Body of pancreas (tissue), 4 donors: Measurements from ENCODE around the gene ZNF772. TPM values are rescaled to one million over a fixed set of nuclear protein-coding genes. Genes with fewer than 3 reads are reported as not detected.
"Not testable (repeated sequence)": the region's sequence is repeated elsewhere in the genome, so short reads cannot be mapped to it uniquely, and the experiment has no call there.

ENCODE experiments used
- ATAC-seq: fragments of 150-250 bp; one replicate; pipeline ENCODE4 v1.9.1; 2016
- DNase-seq, 4 donors: peaks; one replicate each; pipeline ENCODE4 v3.0.0-alpha.2; 2019
- H3K27ac ChIP-seq, 4 donors: fragments of 200-600 bp; sonication (generic); 1 replicate in 3 of 4; 2 replicates in 1 of 4; pipeline versions ENCODE4 v1.5.1 to v1.6.1; 2016 to 2019; ENCODE audit warnings: mild to moderate bottlenecking in 1 of 4, mixed read lengths in 1 of 4, moderate library complexity in 1 of 4
- H3K27me3 ChIP-seq, 2 donors: fragments of 200-600 bp; sonication (generic); one replicate each; pipeline ENCODE4 v1.6.0; 2016; ENCODE audit warnings: mild to moderate bottlenecking in 1 of 2
- H3K36me3 ChIP-seq, 2 donors: fragments of 200-600 bp; sonication (generic); replicated peaks in 1 of 2; 2 replicates each; pipeline ENCODE4 v1.5.1; 2016; ENCODE audit warnings: low read depth in 2 of 2; ENCODE audit not compliant: insufficient read depth in 1 of 2
- H3K4me1 ChIP-seq: fragments of 200-600 bp; sonication (generic); one replicate; pipeline ENCODE4 v1.6.0; 2016
- H3K4me3 ChIP-seq, 2 donors: fragments of 200-600 bp; sonication (generic); 1 replicate in 1 of 2; 2 replicates in 1 of 2; pipeline ENCODE4 v1.5.1; 2016 to 2019
- H3K9me3 ChIP-seq, 3 donors: fragments of 200-600 bp; sonication (generic); 1 replicate in 2 of 3; 2 replicates in 1 of 3; pipeline ENCODE4 v1.5.1; 2016
- POLR2A ChIP-seq, 3 donors: fragments of 450-650 bp; IDR thresholded peaks; one replicate each; pipeline ENCODE4 v1.6.1; 2016; ENCODE audit warnings: antibody characterized with exemption in 3 of 3, mild to moderate bottlenecking in 2 of 3
- WGBS, 2 donors: methylation state at CpG; one replicate each; pipeline ENCODE4 v1.1.5; 2017; 5-methylcytosine and 5-hydroxymethylcytosine counted together
- intact Hi-C: fragments of 100-400 bp; cut with DNase I; formaldehyde crosslinking; loops from one replicate; pipeline ENCODE4 v1.15.1; 2023
- total RNA-seq, 2 donors: library from RNA; depleted of rRNA; stranded (reverse); fragments of >200 nt; gene quantifications; one replicate each; pipeline ENCODE4 v1.1.0, GENCODE V29; 2016
- TF ChIP-seq, protein P1 (sequence below), 7 experiments: fragments of 450-650 bp in 4 of 7; fragments of 200-600 bp in 3 of 7; sonication (generic) in 3 of 7; IDR thresholded peaks; one replicate each; pipeline ENCODE4 v1.5.1; 2016 to 2019; ENCODE audit warnings: antibody characterized with exemption in 7 of 7

The ZNF772 gene
- total RNA-seq: 1 to 10 TPM; 2.9 to 7.9 TPM

- DNase-seq (peak; percentile 84 to 95 (median 90)), ATAC-seq (peak; percentile 98)
- Histone ChIP-seq H3K4me1 (peaks cover 12% of the 10 kb centered on the region), H3K36me3 (peaks cover 12 to 15% of the 10 kb centered on the region in 2 donors), H3K27ac (peak within 1 kb of the TSS in 3 of 4 donors; percentile 39 to 73 (median 43)), H3K27me3 (no peaks in the 10 kb centered on the region), H3K4me3 (peak within 1 kb of the TSS; percentile 27 to 51), H3K9me3 (peaks cover 0 to 53% (median 4%) of the 10 kb centered on the region in 3 donors)
- TF ChIP-seq POLR2A (IDR thresholded peaks at IDR 0.05): peak in 1 of 3 donors; percentile 8
- TF ChIP-seq, protein P1, sequence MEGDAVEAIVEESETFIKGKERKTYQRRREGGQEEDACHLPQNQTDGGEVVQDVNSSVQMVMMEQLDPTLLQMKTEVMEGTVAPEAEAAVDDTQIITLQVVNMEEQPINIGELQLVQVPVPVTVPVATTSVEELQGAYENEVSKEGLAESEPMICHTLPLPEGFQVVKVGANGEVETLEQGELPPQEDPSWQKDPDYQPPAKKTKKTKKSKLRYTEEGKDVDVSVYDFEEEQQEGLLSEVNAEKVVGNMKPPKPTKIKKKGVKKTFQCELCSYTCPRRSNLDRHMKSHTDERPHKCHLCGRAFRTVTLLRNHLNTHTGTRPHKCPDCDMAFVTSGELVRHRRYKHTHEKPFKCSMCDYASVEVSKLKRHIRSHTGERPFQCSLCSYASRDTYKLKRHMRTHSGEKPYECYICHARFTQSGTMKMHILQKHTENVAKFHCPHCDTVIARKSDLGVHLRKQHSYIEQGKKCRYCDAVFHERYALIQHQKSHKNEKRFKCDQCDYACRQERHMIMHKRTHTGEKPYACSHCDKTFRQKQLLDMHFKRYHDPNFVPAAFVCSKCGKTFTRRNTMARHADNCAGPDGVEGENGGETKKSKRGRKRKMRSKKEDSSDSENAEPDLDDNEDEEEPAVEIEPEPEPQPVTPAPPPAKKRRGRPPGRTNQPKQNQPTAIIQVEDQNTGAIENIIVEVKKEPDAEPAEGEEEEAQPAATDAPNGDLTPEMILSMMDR (IDR thresholded peaks at IDR 0.05): peak in 5 of 7 experiments; percentile 32 to 67 (median 48)
- intact Hi-C loops: no loop called here
- 8 to 12% methylated on average over 16 to 38 of the region's 38 CpGs for WGBS, 2 donors
Measured at GRCh38 chr19:57477191-57478008, at the start of gene ZNF772. Gene ZNF772 (minus strand): TSS chr19:57477566. CDS start chr19:57477309, 257 bp downstream.

GRCh38 chr19:57518021-57518420 is 40.7 kb upstream of the ZNF772 start:
- ATAC-seq, H3K27ac ChIP-seq, H3K27me3 ChIP-seq, intact Hi-C loops, H3K4me3 ChIP-seq, H3K36me3 ChIP-seq, DNase-seq, H3K4me1 ChIP-seq: not testable (repeated sequence)
- H3K9me3 ChIP-seq: peaks cover 0 to 12% (median 0%) of the 10 kb centered on the region in 3 donors
- 72 to 77% methylated on average over 4 of the region's 4 CpGs for WGBS, 2 donors

- intact Hi-C loops: no loop called here
- Histone ChIP-seq H3K4me3 (no peak overlapping the region), H3K36me3 (no peaks in the 10 kb centered on the region), H3K4me1 (no peaks in the 10 kb centered on the region), H3K9me3 (peaks cover 0 to 23% (median 0%) of the 10 kb centered on the region in 3 donors), H3K27me3 (no peaks in the 10 kb centered on the region), H3K27ac (no peak overlapping the region)
- TF ChIP-seq POLR2A (IDR thresholded peaks at IDR 0.05): no peak
- TF ChIP-seq, protein P1 (IDR thresholded peaks at IDR 0.05): no peak
- no peak for ATAC-seq
- WGBS, 2 donors: 74 to 90% methylated on average over 5 of the region's 5 CpGs
- no peak for DNase-seq
Measured at GRCh38 chr19:57515255-57515654, 37.9 kb upstream of the ZNF772 start.

GRCh38 chr19:57512845-57513244 is 35.5 kb upstream of the ZNF772 start:
- WGBS, 2 donors: 93 to 94% methylated on average over 6 of the region's 6 CpGs
- no peaks in the 10 kb centered on the region for H3K4me1 ChIP-seq
- H3K27me3 ChIP-seq: no peaks in the 10 kb centered on the region
- no peak for ATAC-seq
- TF ChIP-seq, protein P1 (IDR thresholded peaks at IDR 0.05): no peak
- no peak for TF ChIP-seq POLR2A (IDR thresholded peaks at IDR 0.05)
- DNase-seq: no peak
- H3K27ac ChIP-seq: no peak overlapping the region
- H3K9me3 ChIP-seq: peaks cover 0 to 38% (median 0%) of the 10 kb centered on the region in 3 donors
- H3K4me3 ChIP-seq: no peak overlapping the region
- intact Hi-C loops: no loop called here
- no peaks in the 10 kb centered on the region for H3K36me3 ChIP-seq

- peaks cover 10 to 12% of the 10 kb centered on the region in 2 donors for H3K36me3 ChIP-seq
- no peak overlapping the region for H3K27ac ChIP-seq
- no peak overlapping the region for H3K4me3 ChIP-seq
- peaks cover 0 to 50% (median 0%) of the 10 kb centered on the region in 3 donors for H3K9me3 ChIP-seq
- DNase-seq (no peak), ATAC-seq (no peak)
- TF ChIP-seq, protein P1 (IDR thresholded peaks at IDR 0.05): no peak
- no peak for TF ChIP-seq POLR2A (IDR thresholded peaks at IDR 0.05)
- intact Hi-C loops: no loop called here
- no peaks in the 10 kb centered on the region for H3K27me3 ChIP-seq
- no peaks in the 10 kb centered on the region for H3K4me1 ChIP-seq
Measured at GRCh38 chr19:57511484-57511883, 34.1 kb upstream of the ZNF772 start.
